ENCODE data around the gene FKBP2. TPM values are rescaled to one million over a fixed set of nuclear protein-coding genes. Genes with fewer than 3 reads are reported as not detected.
A peak's percentile ranks its signal among the peaks of the same experiment; 100 is the strongest.

FKBP2 gene
- total RNA-seq, 2 donors from 2014 or later: 27.4 to 29.1 TPM

- Mint-ChIP-seq H3K36me3 (ENCODE audit: low read depth) (peaks cover 5% of the 10 kb centered on the region), H3K27ac (peak overlapping the region; percentile 86), H3K4me3 (no peak overlapping the region), H3K27me3 (no peaks in the 10 kb centered on the region), H3K4me1 (peaks cover 13% of the 10 kb centered on the region)
- DNase-seq (no peak), ATAC-seq (no peak)
- H3K9me3 ChIP-seq (ENCODE audit: control insufficient read depth, low read length, poor library complexity, severe bottlenecking): no peaks in the 10 kb centered on the region
These were observed 19.3 kb downstream of the FKBP2 start for GRCh38 chr11:64260147-64260708.

GRCh38 chr11:64261556-64262080, 20.7 kb downstream of the FKBP2 start:
- H3K4me1 Mint-ChIP-seq: peaks cover 13% of the 10 kb centered on the region
- DNase-seq: no peak
- H3K27ac Mint-ChIP-seq: no peak overlapping the region
- H3K27me3 Mint-ChIP-seq: no peaks in the 10 kb centered on the region
- no peak for ATAC-seq
- H3K4me3 Mint-ChIP-seq: no peak overlapping the region
- peaks cover 5% of the 10 kb centered on the region for H3K36me3 Mint-ChIP-seq (ENCODE audit: low read depth)
- no peaks in the 10 kb centered on the region for H3K9me3 ChIP-seq (ENCODE audit: control insufficient read depth, low read length, poor library complexity, severe bottlenecking)

- H3K4me3 Mint-ChIP-seq: no peak overlapping the region
- ATAC-seq: no peak
- no peaks in the 10 kb centered on the region for H3K27me3 Mint-ChIP-seq
These were observed 21.5 kb downstream of the FKBP2 start for GRCh38 chr11:64262271-64263002.

GRCh38 chr11:64263021-64263946, 22.4 kb downstream of the FKBP2 start:
- ATAC-seq (no peak), DNase-seq (no peak)
- Mint-ChIP-seq H3K27me3 (no peaks in the 10 kb centered on the region), H3K4me3 (no peak overlapping the region), H3K36me3 (ENCODE audit: low read depth) (peaks cover 5% of the 10 kb centered on the region), H3K4me1 (peaks cover 16% of the 10 kb centered on the region), H3K27ac (peak overlapping the region; percentile 16)
- no peaks in the 10 kb centered on the region for H3K9me3 ChIP-seq (ENCODE audit: control insufficient read depth, low read length, poor library complexity, severe bottlenecking)

More at GRCh38 chr11:64262271-64263002, 21.5 kb downstream of the FKBP2 start:
- no peak for DNase-seq
- Mint-ChIP-seq H3K27ac (peak overlapping the region; percentile 16), H3K36me3 (ENCODE audit: low read depth) (peaks cover 5% of the 10 kb centered on the region), H3K4me1 (peaks cover 13% of the 10 kb centered on the region)
- H3K9me3 ChIP-seq (ENCODE audit: control insufficient read depth, low read length, poor library complexity, severe bottlenecking): no peaks in the 10 kb centered on the region

GRCh38 chr11:64263947-64264317, 23.0 kb downstream of the FKBP2 start:
- no peaks in the 10 kb centered on the region for H3K27me3 Mint-ChIP-seq
- no peak for DNase-seq
- no peak overlapping the region for H3K27ac Mint-ChIP-seq
- peaks cover 23% of the 10 kb centered on the region for H3K4me1 Mint-ChIP-seq
- ATAC-seq: no peak
- no peaks in the 10 kb centered on the region for H3K9me3 ChIP-seq (ENCODE audit: control insufficient read depth, low read length, poor library complexity, severe bottlenecking)
- no peak overlapping the region for H3K4me3 Mint-ChIP-seq
- H3K36me3 Mint-ChIP-seq (ENCODE audit: low read depth): peaks cover 5% of the 10 kb centered on the region

- no peak overlapping the region for H3K4me3 Mint-ChIP-seq
- no peaks in the 10 kb centered on the region for H3K27me3 Mint-ChIP-seq
- H3K9me3 ChIP-seq (ENCODE audit: control insufficient read depth, low read length, poor library complexity, severe bottlenecking): no peaks in the 10 kb centered on the region
- H3K27ac Mint-ChIP-seq: no peak overlapping the region
- peaks cover 23% of the 10 kb centered on the region for H3K4me1 Mint-ChIP-seq
- DNase-seq (no peak), ATAC-seq (no peak)
- peaks cover 3% of the 10 kb centered on the region for H3K36me3 Mint-ChIP-seq (ENCODE audit: low read depth)
These were observed 23.5 kb downstream of the FKBP2 start for GRCh38 chr11:64264371-64264852.

- H3K9me3 ChIP-seq (ENCODE audit: control insufficient read depth, low read length, poor library complexity, severe bottlenecking): no peaks in the 10 kb centered on the region
- H3K27ac Mint-ChIP-seq: no peak overlapping the region
- no peaks in the 10 kb centered on the region for H3K27me3 Mint-ChIP-seq
- H3K4me3 Mint-ChIP-seq: no peak overlapping the region
- peaks cover 19% of the 10 kb centered on the region for H3K4me1 Mint-ChIP-seq
- DNase-seq (no peak), ATAC-seq (no peak)
- H3K36me3 Mint-ChIP-seq (ENCODE audit: low read depth): peaks cover 4% of the 10 kb centered on the region
These were observed 24.6 kb downstream of the FKBP2 start for GRCh38 chr11:64265176-64266160.

GRCh38 chr11:64266339-64266738, 25.4 kb downstream of the FKBP2 start:
- Mint-ChIP-seq H3K27ac (no peak overlapping the region), H3K36me3 (ENCODE audit: low read depth) (peaks cover 4% of the 10 kb centered on the region), H3K27me3 (no peaks in the 10 kb centered on the region), H3K4me3 (peak overlapping the region; percentile 41), H3K4me1 (peaks cover 21% of the 10 kb centered on the region)
- DNase-seq (no peak), ATAC-seq (no peak)
- no peaks in the 10 kb centered on the region for H3K9me3 ChIP-seq (ENCODE audit: control insufficient read depth, low read length, poor library complexity, severe bottlenecking)

GRCh38 chr11:64267207-64267945, 26.5 kb downstream of the FKBP2 start:
- H3K4me1 Mint-ChIP-seq: peaks cover 21% of the 10 kb centered on the region
- no peaks in the 10 kb centered on the region for H3K27me3 Mint-ChIP-seq
- ATAC-seq (no peak), DNase-seq (no peak)
- H3K27ac Mint-ChIP-seq: peak overlapping the region; percentile 99
- H3K4me3 Mint-ChIP-seq: no peak overlapping the region
- no peaks in the 10 kb centered on the region for H3K9me3 ChIP-seq (ENCODE audit: control insufficient read depth, low read length, poor library complexity, severe bottlenecking)
- peaks cover 4% of the 10 kb centered on the region for H3K36me3 Mint-ChIP-seq (ENCODE audit: low read depth)

GRCh38 chr11:64268025-64268892, 27.4 kb downstream of the FKBP2 start:
- ATAC-seq (no peak), DNase-seq (no peak)
- peak overlapping the region; percentile 99 for H3K27ac Mint-ChIP-seq
- H3K36me3 Mint-ChIP-seq (ENCODE audit: low read depth): peaks cover 4% of the 10 kb centered on the region
- peak overlapping the region; percentile 96 for H3K4me3 Mint-ChIP-seq
- H3K9me3 ChIP-seq (ENCODE audit: control insufficient read depth, low read length, poor library complexity, severe bottlenecking): no peaks in the 10 kb centered on the region
- no peaks in the 10 kb centered on the region for H3K27me3 Mint-ChIP-seq
- peaks cover 19% of the 10 kb centered on the region for H3K4me1 Mint-ChIP-seq

- H3K9me3 ChIP-seq (ENCODE audit: control insufficient read depth, low read length, poor library complexity, severe bottlenecking): no peaks in the 10 kb centered on the region
- H3K4me3 Mint-ChIP-seq: peak overlapping the region; percentile 96
- H3K27me3 Mint-ChIP-seq: no peaks in the 10 kb centered on the region
- peaks cover 19% of the 10 kb centered on the region for H3K4me1 Mint-ChIP-seq
- DNase-seq (peak in 1 of 3 donors; percentile 28), ATAC-seq (no peak)
- peaks cover 4% of the 10 kb centered on the region for H3K36me3 Mint-ChIP-seq (ENCODE audit: low read depth)
- H3K27ac Mint-ChIP-seq: peak overlapping the region; percentile 99
These were observed 28.1 kb downstream of the FKBP2 start for GRCh38 chr11:64268893-64269539.
